BJ (cell line): ENCODE data around the gene PASD1. TPM values are rescaled to one million over a fixed set of nuclear protein-coding genes. Genes with fewer than 3 reads are reported as not detected.

Source experiments
- CTCF ChIA-PET: fragments of 350-600 bp; formaldehyde crosslinking; extraction: SDS; loops from one replicate; lab custom pipeline; 2021; ENCODE audit warnings: antibody characterized with exemption, inconsistent platforms; lab: Yijun Ruan, JAX
- POLR2A ChIA-PET: fragments of 300-600 bp; sonication (Branson Sonifier 250); formaldehyde crosslinking; extraction: SDS; loops from one replicate; lab custom pipeline; 2021; ENCODE audit warnings: antibody characterized with exemption; lab: Charles Lee
- DNase-seq: peaks from one replicate; pipeline ENCODE4 v3.0.0-alpha.2; 2011; ENCODE audit warnings: low read depth
- H3K27me3 ChIP-seq: 2 replicates; pipeline ENCODE4 v1.6.0; 2011; ENCODE audit warnings: low read length; ENCODE audit not compliant: control insufficient read depth, insufficient read depth
- H3K36me3 ChIP-seq: 2 replicates; pipeline ENCODE4 v1.5.1; 2011; ENCODE audit warnings: low read length; ENCODE audit not compliant: control insufficient read depth, insufficient read depth
- H3K4me3 ChIP-seq: 2 replicates; pipeline ENCODE4 v1.5.1; 2011; ENCODE audit warnings: low read depth, mild to moderate bottlenecking, control low read depth, low read length
- CTCF ChIP-seq: IDR thresholded peaks from 2 replicates; pipeline ENCODE4 v1.5.1; 2011; ENCODE audit warnings: low read depth, mild to moderate bottlenecking, control low read depth, inconsistent platforms, low read length, moderate library complexity; ENCODE audit not compliant: insufficient read depth
- polyA plus RNA-seq: library from polyadenylated mRNA; depleted of rRNA; stranded (reverse); fragments of >200 nt; gene quantifications from 2 replicates; pipeline ENCODE4 v1.2.3, GENCODE V29; 2011

The PASD1 gene
- polyA plus RNA-seq, 1 experiment, result not detected

GRCh38 chrX:151676196-151676595 is 112.7 kb downstream of the PASD1 start:
- no peak for TF ChIP-seq CTCF
- ChIA-PET CTCF (no interaction called here), POLR2A (no interaction called here)
- DNase-seq, result no peak
- H3K27me3 ChIP-seq, result no peaks in the 10 kb centered on the region
- H3K4me3 ChIP-seq, result no peak overlapping the region
- H3K36me3 ChIP-seq, result no peaks in the 10 kb centered on the region

GRCh38 chrX:151679798-151680402 is 116.4 kb downstream of the PASD1 start:
- ChIA-PET POLR2A (no interaction called here), CTCF (interaction anchor here (0.7 to 3.6 kb wide), 2 partner anchors 529 to 534 kb away, joined by 3 to 19 read pairs; no protein-coding TSS in a partner anchor)
- no peaks in the 10 kb centered on the region for H3K36me3 ChIP-seq
- TF ChIP-seq CTCF, result no peak
- DNase-seq, result no peak
- no peak overlapping the region for H3K4me3 ChIP-seq
- no peaks in the 10 kb centered on the region for H3K27me3 ChIP-seq

- ChIA-PET POLR2A (no interaction called here), CTCF (interaction anchor here (0.7 to 3.6 kb wide), 3 partner anchors 10 to 535 kb away, joined by 3 to 19 read pairs (median 3); no protein-coding TSS in a partner anchor)
- Histone ChIP-seq H3K4me3 (no peak overlapping the region), H3K27me3 (no peaks in the 10 kb centered on the region), H3K36me3 (no peaks in the 10 kb centered on the region)
- TF ChIP-seq CTCF, result peak; percentile 51
- no peak for DNase-seq
Observed at GRCh38 chrX:151680805-151681204, 117.3 kb downstream of the PASD1 start.

- no peak overlapping the region for H3K4me3 ChIP-seq
- POLR2A ChIA-PET, result no interaction called here
- DNase-seq, result no peak
- no peaks in the 10 kb centered on the region for H3K36me3 ChIP-seq
- TF ChIP-seq CTCF, result no peak
- CTCF ChIA-PET, result no interaction called here
- H3K27me3 ChIP-seq, result no peaks in the 10 kb centered on the region
Observed at GRCh38 chrX:151687635-151688034, 124.2 kb downstream of the PASD1 start.

GRCh38 chrX:151688695-151689094 is 125.2 kb downstream of the PASD1 start:
- no peak for TF ChIP-seq CTCF
- H3K27me3 ChIP-seq, result no peaks in the 10 kb centered on the region
- ChIA-PET CTCF (no interaction called here), POLR2A (no interaction called here)
- DNase-seq, result no peak
- H3K4me3 ChIP-seq, result no peak overlapping the region
- no peaks in the 10 kb centered on the region for H3K36me3 ChIP-seq
